Measurements from ENCODE around the gene FAM3B. TPM values are rescaled to one million over a fixed set of nuclear protein-coding genes. Genes with fewer than 3 reads are reported as not detected.

The FAM3B gene
- total RNA-seq, 1 experiment from 2014 or later = 59.5 TPM

- no peak for DNase-seq
- no TSS peak for BruUV-seq (replicated peaks)
- Histone ChIP-seq H3K9me3 (no peaks in the 10 kb centered on the region), H3K36me3 (ENCODE audit: control insufficient read depth, insufficient read depth, low read length) (no peaks in the 10 kb centered on the region), H3K27me3 (replicated peaks; ENCODE audit: control insufficient read depth, insufficient read depth, low read length) (no peaks in the 10 kb centered on the region), H3K4me1 (no peaks in the 10 kb centered on the region), H3K4me3 (ENCODE audit: low read depth, low read length) (no peak overlapping the region)
- TF ChIP-seq, protein P1, sequence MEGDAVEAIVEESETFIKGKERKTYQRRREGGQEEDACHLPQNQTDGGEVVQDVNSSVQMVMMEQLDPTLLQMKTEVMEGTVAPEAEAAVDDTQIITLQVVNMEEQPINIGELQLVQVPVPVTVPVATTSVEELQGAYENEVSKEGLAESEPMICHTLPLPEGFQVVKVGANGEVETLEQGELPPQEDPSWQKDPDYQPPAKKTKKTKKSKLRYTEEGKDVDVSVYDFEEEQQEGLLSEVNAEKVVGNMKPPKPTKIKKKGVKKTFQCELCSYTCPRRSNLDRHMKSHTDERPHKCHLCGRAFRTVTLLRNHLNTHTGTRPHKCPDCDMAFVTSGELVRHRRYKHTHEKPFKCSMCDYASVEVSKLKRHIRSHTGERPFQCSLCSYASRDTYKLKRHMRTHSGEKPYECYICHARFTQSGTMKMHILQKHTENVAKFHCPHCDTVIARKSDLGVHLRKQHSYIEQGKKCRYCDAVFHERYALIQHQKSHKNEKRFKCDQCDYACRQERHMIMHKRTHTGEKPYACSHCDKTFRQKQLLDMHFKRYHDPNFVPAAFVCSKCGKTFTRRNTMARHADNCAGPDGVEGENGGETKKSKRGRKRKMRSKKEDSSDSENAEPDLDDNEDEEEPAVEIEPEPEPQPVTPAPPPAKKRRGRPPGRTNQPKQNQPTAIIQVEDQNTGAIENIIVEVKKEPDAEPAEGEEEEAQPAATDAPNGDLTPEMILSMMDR (IDR thresholded peaks at IDR 0.05; ENCODE audit: insufficient read depth in 1 of 2, low read depth in 1 of 2, low read length in 1 of 2, severe bottlenecking in 1 of 2, unreplicated experiment in 1 of 2) = no peak
- intact Hi-C loops (cut with micrococcal nuclease; ENCODE audit: unreplicated experiment) = no loop called here
- H3K36me3 Mint-ChIP-seq (ENCODE audit: insufficient read depth, unreplicated experiment) = no peaks in the 10 kb centered on the region
- H3K9me3 Mint-ChIP-seq (ENCODE audit: unreplicated experiment) = peaks cover 9% of the 10 kb centered on the region
- ChIA-PET POLR2A (no interaction called here), CTCF (interaction anchor here (0.7 kb wide), 1 partner anchor 41 kb away, joined by 3 read pairs; no protein-coding TSS in a partner anchor)
- no peak overlapping the region for H3K4me3 Mint-ChIP-seq (ENCODE audit: unreplicated experiment)
- H3K27me3 Mint-ChIP-seq (ENCODE audit: insufficient read depth, unreplicated experiment) = no peaks in the 10 kb centered on the region
- no peaks in the 10 kb centered on the region for H3K4me1 Mint-ChIP-seq (ENCODE audit: low read depth, unreplicated experiment)
- H3K27ac Mint-ChIP-seq (ENCODE audit: unreplicated experiment) = no peak overlapping the region
These were observed 87.4 kb downstream of the FAM3B start for GRCh38 chr21:41403966-41404365.

DNA sequence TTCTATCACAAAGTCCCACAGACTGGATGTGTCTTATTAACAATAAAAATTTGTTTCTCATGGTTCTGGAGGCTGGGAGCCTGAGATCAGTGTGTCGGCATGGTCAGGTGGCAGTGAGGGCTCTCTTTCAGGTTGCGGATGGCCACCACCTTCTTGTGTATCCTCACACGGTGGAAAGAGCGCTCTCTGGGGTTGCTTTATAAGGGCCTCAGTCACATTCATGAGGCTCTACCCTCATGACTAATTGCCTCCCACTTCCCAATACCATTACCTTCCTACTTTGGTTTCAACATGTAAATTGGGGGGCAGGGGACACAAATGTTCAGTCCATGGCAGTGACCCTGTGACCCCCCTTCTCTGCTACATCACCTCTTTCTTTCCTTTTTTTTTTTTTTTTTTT, 88.7 kb downstream of the FAM3B start:
- H3K36me3 Mint-ChIP-seq (ENCODE audit: insufficient read depth, unreplicated experiment) = no peaks in the 10 kb centered on the region
- intact Hi-C loops (cut with micrococcal nuclease; ENCODE audit: unreplicated experiment) = no loop called here
- Histone ChIP-seq H3K36me3 (ENCODE audit: control insufficient read depth, insufficient read depth, low read length) (no peaks in the 10 kb centered on the region), H3K4me3 (ENCODE audit: low read depth, low read length) (no peak overlapping the region), H3K4me1 (no peaks in the 10 kb centered on the region), H3K9me3 (no peaks in the 10 kb centered on the region), H3K27me3 (replicated peaks; ENCODE audit: control insufficient read depth, insufficient read depth, low read length) (no peaks in the 10 kb centered on the region)
- H3K27me3 Mint-ChIP-seq (ENCODE audit: insufficient read depth, unreplicated experiment) = no peaks in the 10 kb centered on the region
- H3K4me3 Mint-ChIP-seq (ENCODE audit: unreplicated experiment) = no peak overlapping the region
- peaks cover 6% of the 10 kb centered on the region for H3K9me3 Mint-ChIP-seq (ENCODE audit: unreplicated experiment)
- TF ChIP-seq, protein P1 (IDR thresholded peaks at IDR 0.05; ENCODE audit: insufficient read depth in 1 of 2, low read depth in 1 of 2, low read length in 1 of 2, severe bottlenecking in 1 of 2, unreplicated experiment in 1 of 2) = no peak
- POLR2A ChIA-PET = no interaction called here
- CTCF ChIA-PET = no interaction called here
- no peak for DNase-seq
- H3K4me1 Mint-ChIP-seq (ENCODE audit: low read depth, unreplicated experiment) = no peaks in the 10 kb centered on the region
- no peak overlapping the region for H3K27ac Mint-ChIP-seq (ENCODE audit: unreplicated experiment)
- BruUV-seq (replicated peaks) = no TSS peak

DNA sequence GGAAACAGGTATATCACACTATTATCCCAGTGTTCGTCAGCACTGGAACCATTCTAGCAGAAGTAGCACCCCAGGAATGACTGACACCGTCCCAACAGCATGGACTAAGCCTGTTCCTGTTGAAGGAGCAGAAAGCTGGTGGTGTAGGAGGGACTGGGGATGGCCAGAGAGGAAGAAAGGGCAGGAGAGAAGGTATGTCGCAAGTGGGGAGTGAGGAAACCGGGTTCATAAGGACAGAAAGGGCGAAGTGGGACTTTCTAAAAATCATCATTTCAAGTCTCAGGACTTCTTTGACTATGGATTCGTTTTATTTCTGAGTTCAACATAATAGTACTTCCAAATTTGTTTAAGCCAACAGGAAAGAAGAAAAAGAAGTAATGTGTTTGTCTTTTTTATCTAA, 89.7 kb downstream of the FAM3B start:
- H3K27ac Mint-ChIP-seq (ENCODE audit: unreplicated experiment) = no peak overlapping the region
- Histone ChIP-seq H3K4me1 (no peaks in the 10 kb centered on the region; the same call in 1 of the 2 replicates), H3K4me3 (ENCODE audit: low read depth, low read length) (no peak overlapping the region), H3K9me3 (no peaks in the 10 kb centered on the region), H3K27me3 (replicated peaks; ENCODE audit: control insufficient read depth, insufficient read depth, low read length) (no peaks in the 10 kb centered on the region), H3K36me3 (ENCODE audit: control insufficient read depth, insufficient read depth, low read length) (no peaks in the 10 kb centered on the region)
- no peaks in the 10 kb centered on the region for H3K9me3 Mint-ChIP-seq (ENCODE audit: unreplicated experiment)
- no TSS peak for BruUV-seq (replicated peaks)
- CTCF ChIA-PET = no interaction called here
- POLR2A ChIA-PET = no interaction called here
- TF ChIP-seq, protein P1 (IDR thresholded peaks at IDR 0.05; ENCODE audit: insufficient read depth in 1 of 2, low read depth in 1 of 2, low read length in 1 of 2, severe bottlenecking in 1 of 2, unreplicated experiment in 1 of 2) = no peak
- no peaks in the 10 kb centered on the region for H3K36me3 Mint-ChIP-seq (ENCODE audit: insufficient read depth, unreplicated experiment)
- intact Hi-C loops (cut with micrococcal nuclease; ENCODE audit: unreplicated experiment) = no loop called here
- no peak overlapping the region for H3K4me3 Mint-ChIP-seq (ENCODE audit: unreplicated experiment)
- no peaks in the 10 kb centered on the region for H3K27me3 Mint-ChIP-seq (ENCODE audit: insufficient read depth, unreplicated experiment)
- no peaks in the 10 kb centered on the region for H3K4me1 Mint-ChIP-seq (ENCODE audit: low read depth, unreplicated experiment)
- no peak for DNase-seq

Other genes with a start within 250 kb of the FAM3B start
- 8.8 and 10.1 TPM in 2 replicates for gene BACE2, start 148.6 kb upstream of the FAM3B start, total RNA-seq (2022)
- 0.63 and 0.84 TPM in 2 replicates for gene MX2, start 45.2 kb downstream of the FAM3B start, total RNA-seq (2022)
- gene MX1, start 109.4 kb downstream of the FAM3B start, total RNA-seq (2022) = 16.3 and 18.9 TPM in 2 replicates
- 71.0 and 74.9 TPM in 2 replicates for gene TMPRSS2, start 191.4 kb downstream of the FAM3B start, total RNA-seq (2022)

Data from Caco-2 (cell line).